MM.1S (cell line): Measurements from ENCODE around the gene IGHMBP2.

Experiments used
- DNase-seq: peaks from one replicate; pipeline ENCODE4 v3.0.0-alpha.2; 2015
- H2AFZ ChIP-seq: fragments of 300-600 bp; sonication (generic); 2 replicates; pipeline ENCODE4 v1.6.0; 2016; ENCODE audit warnings: antibody characterized with exemption, low read length
- H3F3A ChIP-seq: fragments of 300-600 bp; sonication (generic); 2 replicates; pipeline ENCODE4 v1.6.1; 2016; ENCODE audit warnings: mild to moderate bottlenecking, antibody characterized with exemption, low read length, moderate library complexity, mixed read lengths; ENCODE audit not compliant: insufficient read depth
- H3K27ac ChIP-seq: fragments of 300-600 bp; sonication (generic); 2 replicates; pipeline ENCODE4 v1.5.1; 2016; ENCODE audit warnings: mild to moderate bottlenecking, low read length
- H3K27me3 ChIP-seq: fragments of 300-600 bp; sonication (generic); replicated peaks from 2 replicates; pipeline ENCODE4 v1.6.0; 2016; ENCODE audit warnings: low read length; ENCODE audit not compliant: insufficient read depth
- H3K36me3 ChIP-seq: fragments of 300-600 bp; sonication (generic); replicated peaks from 2 replicates; pipeline ENCODE4 v1.6.1; 2016; ENCODE audit warnings: mild to moderate bottlenecking, low read length, mixed read lengths; ENCODE audit not compliant: insufficient read depth
- H3K4me1 ChIP-seq: fragments of 300-600 bp; sonication (generic); 2 replicates; pipeline ENCODE4 v1.6.1; 2016; ENCODE audit warnings: low read length, mixed read lengths
- H3K4me2 ChIP-seq: fragments of 300-600 bp; sonication (generic); 2 replicates; pipeline ENCODE4 v1.6.0; 2016; ENCODE audit warnings: low read depth, low read length
- H3K4me3 ChIP-seq: fragments of 300-600 bp; sonication (generic); 2 replicates; pipeline ENCODE4 v1.5.1; 2016; ENCODE audit warnings: low read length, mixed read lengths
- H3K79me2 ChIP-seq: fragments of 300-600 bp; sonication (generic); 2 replicates; pipeline ENCODE4 v1.6.1; 2016; ENCODE audit warnings: mixed run types, low read length, mixed read lengths
- H3K9ac ChIP-seq: fragments of 300-600 bp; sonication (generic); 2 replicates; pipeline ENCODE4 v1.6.1; 2016; ENCODE audit warnings: low read length, mixed read lengths
- H3K9me2 ChIP-seq: fragments of 300-600 bp; sonication (generic); replicated peaks from 2 replicates; pipeline ENCODE4 v1.6.1; 2016; ENCODE audit warnings: mild to moderate bottlenecking, low read length, mixed read lengths; ENCODE audit not compliant: insufficient read depth
- H3K9me3 ChIP-seq: fragments of 300-600 bp; sonication (generic); replicated peaks from 2 replicates; pipeline ENCODE4 v1.6.1; 2016; ENCODE audit warnings: mild to moderate bottlenecking, low read length, mixed read lengths; ENCODE audit not compliant: insufficient read depth
- H4K20me1 ChIP-seq: fragments of 300-600 bp; sonication (generic); 2 replicates; pipeline ENCODE4 v1.6.1; 2016; ENCODE audit warnings: mild to moderate bottlenecking, low read length, moderate library complexity, mixed read lengths; ENCODE audit not compliant: insufficient read depth
- EZH2 ChIP-seq: fragments of 300-600 bp; sonication (generic); optimal IDR thresholded peaks from 2 replicates; pipeline ENCODE3; 2017; ENCODE audit warnings: low read depth, mild to moderate bottlenecking, antibody characterized with exemption, low read length, mixed read lengths
- EZH2phosphoT487 ChIP-seq: fragments of 300-600 bp; sonication (generic); IDR thresholded peaks from 2 replicates; pipeline ENCODE4 v1.6.1; 2018; ENCODE audit warnings: antibody characterized with exemption, low read length
- TF ChIP-seq, protein P1 (sequence below): fragments of 300-600 bp; sonication (generic); IDR thresholded peaks from 2 replicates; pipeline ENCODE4 v1.5.1; 2016; ENCODE audit warnings: antibody characterized with exemption, low read length, mixed read lengths

The IGHMBP2 gene

DNA sequence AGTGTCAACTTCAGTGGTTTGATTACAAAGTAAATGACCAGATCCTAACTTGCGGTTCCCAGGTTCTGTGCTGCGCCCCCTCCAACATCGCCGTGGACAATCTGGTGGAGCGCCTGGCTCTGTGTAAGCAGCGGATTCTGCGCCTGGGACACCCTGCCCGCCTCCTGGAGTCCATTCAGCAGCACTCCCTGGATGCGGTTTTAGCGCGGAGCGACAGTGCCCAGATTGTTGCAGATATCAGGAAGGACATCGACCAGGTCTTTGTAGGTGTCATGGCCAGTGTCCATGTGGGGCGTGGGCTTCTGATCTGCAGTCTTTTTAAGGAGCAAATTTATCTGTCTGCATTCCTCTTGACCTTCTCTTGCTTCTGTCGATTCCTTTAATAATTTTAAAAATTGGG is 11.1 kb downstream of the IGHMBP2 start:
- Histone ChIP-seq H4K20me1 (no peaks in the 10 kb centered on the region), H3K36me3 (no peaks in the 10 kb centered on the region; the same call in 1 of the 2 replicates), H3K79me2 (no peaks in the 10 kb centered on the region), H3K4me3 (no peak overlapping the region), H3K4me2 (no peak overlapping the region), H3K9me3 (no peaks in the 10 kb centered on the region), H3K9me2 (no peaks in the 10 kb centered on the region), H3K27ac (no peak overlapping the region), H3F3A (no peaks in the 10 kb centered on the region), H3K9ac (no peak overlapping the region), H3K27me3 (no peaks in the 10 kb centered on the region), H2AFZ (no peak overlapping the region), H3K4me1 (no peaks in the 10 kb centered on the region)
- TF ChIP-seq EZH2 = no peak
- TF ChIP-seq, protein P1, sequence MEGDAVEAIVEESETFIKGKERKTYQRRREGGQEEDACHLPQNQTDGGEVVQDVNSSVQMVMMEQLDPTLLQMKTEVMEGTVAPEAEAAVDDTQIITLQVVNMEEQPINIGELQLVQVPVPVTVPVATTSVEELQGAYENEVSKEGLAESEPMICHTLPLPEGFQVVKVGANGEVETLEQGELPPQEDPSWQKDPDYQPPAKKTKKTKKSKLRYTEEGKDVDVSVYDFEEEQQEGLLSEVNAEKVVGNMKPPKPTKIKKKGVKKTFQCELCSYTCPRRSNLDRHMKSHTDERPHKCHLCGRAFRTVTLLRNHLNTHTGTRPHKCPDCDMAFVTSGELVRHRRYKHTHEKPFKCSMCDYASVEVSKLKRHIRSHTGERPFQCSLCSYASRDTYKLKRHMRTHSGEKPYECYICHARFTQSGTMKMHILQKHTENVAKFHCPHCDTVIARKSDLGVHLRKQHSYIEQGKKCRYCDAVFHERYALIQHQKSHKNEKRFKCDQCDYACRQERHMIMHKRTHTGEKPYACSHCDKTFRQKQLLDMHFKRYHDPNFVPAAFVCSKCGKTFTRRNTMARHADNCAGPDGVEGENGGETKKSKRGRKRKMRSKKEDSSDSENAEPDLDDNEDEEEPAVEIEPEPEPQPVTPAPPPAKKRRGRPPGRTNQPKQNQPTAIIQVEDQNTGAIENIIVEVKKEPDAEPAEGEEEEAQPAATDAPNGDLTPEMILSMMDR = no peak
- TF ChIP-seq EZH2phosphoT487 = no peak
- no peak for DNase-seq

DNA sequence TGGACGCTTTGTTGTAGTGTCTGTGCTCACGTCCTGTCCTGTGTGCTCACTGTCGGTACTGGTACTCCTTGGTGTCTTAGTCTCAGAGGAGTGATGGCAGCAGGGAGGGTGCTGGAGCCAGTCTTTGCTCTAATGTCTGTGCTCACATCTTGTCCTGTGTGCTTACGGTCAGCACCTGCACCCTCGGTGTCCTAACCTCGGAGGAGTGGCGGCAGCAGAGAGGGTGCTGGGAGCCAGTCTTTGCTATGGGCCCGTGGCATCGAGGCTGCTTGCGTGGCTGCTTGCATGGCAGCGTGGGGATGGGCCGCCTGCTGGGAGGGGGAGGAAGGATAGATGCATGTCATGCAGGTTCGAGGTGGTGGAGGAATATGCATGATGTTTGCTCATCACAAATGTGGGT is 12.7 kb downstream of the IGHMBP2 start:
- TF ChIP-seq, protein P1 = no peak
- no peaks in the 10 kb centered on the region for H3K27me3 ChIP-seq
- no peak for DNase-seq
- H3K9me3 ChIP-seq = no peaks in the 10 kb centered on the region
- H3K4me1 ChIP-seq = no peaks in the 10 kb centered on the region
- no peak overlapping the region for H3K27ac ChIP-seq
- no peaks in the 10 kb centered on the region for H3K79me2 ChIP-seq
- no peaks in the 10 kb centered on the region for H3K9me2 ChIP-seq
- no peak overlapping the region for H3K4me2 ChIP-seq
- H3K4me3 ChIP-seq = no peak overlapping the region
- H2AFZ ChIP-seq = no peak overlapping the region
- H3K9ac ChIP-seq = no peak overlapping the region
- peaks cover under 1% of the 10 kb centered on the region; the same call in 1 of the 2 replicates for H3K36me3 ChIP-seq
- H4K20me1 ChIP-seq = no peaks in the 10 kb centered on the region
- H3F3A ChIP-seq = no peaks in the 10 kb centered on the region

GRCh38 chr11:68923614-68924013 is 19.9 kb downstream of the IGHMBP2 start:
- DNase-seq = no peak
- Histone ChIP-seq H3K36me3 (peaks cover 9% of the 10 kb centered on the region), H3K9me2 (no peaks in the 10 kb centered on the region), H3K27ac (no peak overlapping the region), H3K4me1 (0 out of 2 replicates have a peak, but pooled peaks cover 4% of the 10 kb centered on the region), H3K9me3 (no peaks in the 10 kb centered on the region), H4K20me1 (no peaks in the 10 kb centered on the region), H2AFZ (no peak overlapping the region), H3K4me3 (no peak overlapping the region), H3K27me3 (no peaks in the 10 kb centered on the region), H3K9ac (no peak overlapping the region), H3K79me2 (no peaks in the 10 kb centered on the region), H3K4me2 (no peak overlapping the region), H3F3A (no peaks in the 10 kb centered on the region)
- TF ChIP-seq, protein P1 = no peak
- TF ChIP-seq EZH2phosphoT487 = no peak
